H1 (cell line): ENCODE results near the gene NFASC.

Experiments used
- CTCF ChIP-seq, 3 experiments: IDR thresholded peaks; 1 replicate in 2 of 3; 2 replicates in 1 of 3; pipeline versions ENCODE4 v1.5.1 to v1.6.1; 2011; ENCODE audit warnings: low read length in 3 of 3, mild to moderate bottlenecking in 3 of 3, inconsistent platforms in 2 of 3, low read depth in 1 of 3, moderate library complexity in 1 of 3; ENCODE audit not compliant: insufficient read depth in 1 of 3; ENCODE audit errors: control extremely low read depth in 1 of 3
- EP300 ChIP-seq, 2 experiments: IDR thresholded peaks; 1 replicate in 1 of 2; 2 replicates in 1 of 2; pipeline ENCODE4 v1.6.1; 2011 to 2012; ENCODE audit warnings: low read depth in 2 of 2, low read length in 2 of 2, mild to moderate bottlenecking in 2 of 2, borderline replicate concordance in 1 of 2, inconsistent platforms in 1 of 2, moderate library complexity in 1 of 2
- RAD21 ChIP-seq, 2 experiments: IDR thresholded peaks in 1 of 2; conservative IDR thresholded peaks in 1 of 2; 2 replicates each; pipeline ENCODE4 v1.6.1; 2011; ENCODE audit warnings: low read depth in 2 of 2, low read length in 2 of 2, improper control_type of control experiment in 1 of 2, inconsistent platforms in 1 of 2, mild to moderate bottlenecking in 1 of 2, moderate library complexity in 1 of 2
- SP1 ChIP-seq: IDR thresholded peaks from 2 replicates; pipeline ENCODE4 v1.6.1; 2011; ENCODE audit warnings: low read depth, low read length

GRCh38 chr1:205016075-205016474, 145.4 kb downstream of the NFASC start:
- TF ChIP-seq SP1 (no peak), CTCF (IDR thresholded peaks at IDR 0.05; ENCODE audit: control extremely low read depth in 1 of 3, insufficient read depth in 1 of 3, low read depth in 1 of 3, low read length in 3 of 3) (no peak), EP300 (IDR thresholded peaks at IDR 0.05; ENCODE audit: borderline replicate concordance in 1 of 2, low read depth in 2 of 2, low read length in 2 of 2) (no peak), RAD21 (IDR thresholded peaks at IDR 0.05 in 1 of 2, conservative IDR thresholded peaks at IDR 0.05 in 1 of 2; ENCODE audit: low read depth in 2 of 2, low read length in 2 of 2) (no peak)
